NCI-H1436 treated with DMSO at 0.1 percent for 48 hours (cell line): Measurements from ENCODE around the gene RETREG3.

ENCODE experiments used
- DNase-seq: peaks from one replicate; lab custom pipeline; 2025; lab: John Stamatoyannopoulos, UW

Gene RETREG3

DNA sequence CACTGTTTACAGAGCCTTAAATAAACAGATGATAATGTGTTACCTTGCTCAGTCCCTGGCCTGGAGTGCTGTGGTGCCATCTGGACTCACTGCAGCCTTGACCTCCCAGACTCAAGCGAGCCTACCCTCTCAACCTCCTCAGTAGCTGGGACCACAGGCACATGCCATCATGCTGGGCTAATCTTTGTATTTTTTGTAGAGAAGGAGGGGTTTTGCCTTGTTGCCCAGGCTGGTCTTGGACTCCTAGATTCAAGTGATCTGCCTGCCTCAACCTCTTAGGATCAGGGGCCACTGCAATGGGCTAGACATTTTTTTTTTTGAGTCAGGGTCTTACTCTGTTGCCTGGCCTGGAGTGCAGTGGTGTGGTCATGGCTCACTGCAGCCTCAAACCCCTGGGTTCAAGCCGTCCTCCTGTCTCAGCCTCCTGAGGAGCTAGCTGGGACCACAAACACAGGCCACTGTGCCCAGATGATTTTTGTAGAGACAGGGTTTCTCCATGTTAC is 78.2 kb downstream of the RETREG3 start:
- DNase-seq, result no peak
